Stimulated activated CD8-positive, alpha-beta memory T cell treated with anti-CD3 and anti-CD28 coated beads, Interleukin-12 subunit alpha, Interleukin-12 subunit beta, amount 100 ng/mL, for 24 hours (primary cell): ENCODE results near the gene FANCB.

ENCODE experiments used
- DNase-seq: peaks from one replicate; pipeline ENCODE4 v3.0.0-alpha.2; 2020; ENCODE audit errors: extremely low read depth

Gene FANCB

DNA sequence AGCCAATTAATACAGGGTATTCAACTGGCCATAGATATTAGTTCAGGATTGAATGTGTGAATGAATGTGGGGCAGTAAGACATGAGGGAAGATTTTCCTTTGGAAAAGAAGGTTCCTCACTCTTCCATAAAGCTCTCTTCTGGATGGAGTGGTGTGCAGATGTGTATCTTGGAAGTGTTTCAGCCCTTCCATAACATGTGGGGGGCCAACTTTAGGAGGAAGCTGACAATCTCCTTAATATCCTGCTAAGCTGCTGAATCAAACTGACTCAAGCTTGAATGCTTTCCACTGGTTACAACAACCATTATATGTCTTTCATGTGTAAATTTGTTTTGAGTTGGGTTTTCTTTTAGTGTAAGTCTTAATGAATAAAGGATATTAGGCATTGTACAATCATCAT, 40.3 kb downstream of the FANCB start:
- DNase-seq, result no peak

DNA sequence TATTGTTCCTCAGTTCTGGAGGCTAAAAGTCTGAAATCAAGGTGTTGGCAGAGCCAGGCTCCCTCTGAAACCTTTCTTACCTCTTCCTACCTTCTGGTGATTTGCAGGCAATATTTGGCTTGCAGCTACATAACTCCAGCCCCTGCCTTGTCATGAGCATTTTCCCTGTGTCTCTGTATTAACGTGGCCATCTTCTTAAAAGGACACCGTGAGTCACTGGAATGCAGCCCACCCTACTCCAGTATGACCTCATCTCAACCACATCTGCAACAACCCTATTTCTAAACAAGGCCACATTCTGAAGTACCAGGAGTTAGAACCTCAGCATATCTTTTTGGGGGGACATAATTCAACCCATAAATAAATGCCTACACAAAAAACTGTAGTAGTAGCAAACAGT, 40.7 kb downstream of the FANCB start:
- DNase-seq, result no peak

DNA sequence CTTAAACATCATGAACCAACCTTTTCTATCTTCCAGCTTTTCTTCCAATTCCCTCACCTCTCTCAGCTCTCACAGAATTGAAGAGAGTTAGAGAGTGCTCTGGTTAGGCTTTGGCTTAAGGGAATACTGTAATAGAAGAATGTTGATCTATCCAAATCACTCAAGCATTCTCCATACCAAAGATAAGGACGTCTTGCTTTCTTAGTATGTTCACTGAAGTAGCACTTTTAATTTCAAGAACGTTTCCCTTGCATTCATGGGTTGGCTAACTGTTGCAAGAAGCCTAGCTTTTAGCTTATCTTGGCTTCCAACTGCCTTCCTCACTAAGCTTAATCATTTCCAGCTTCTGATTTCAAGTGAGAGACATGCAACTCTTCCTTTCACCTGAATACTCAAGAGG, 43.2 kb downstream of the FANCB start:
- DNase-seq, result no peak

DNA sequence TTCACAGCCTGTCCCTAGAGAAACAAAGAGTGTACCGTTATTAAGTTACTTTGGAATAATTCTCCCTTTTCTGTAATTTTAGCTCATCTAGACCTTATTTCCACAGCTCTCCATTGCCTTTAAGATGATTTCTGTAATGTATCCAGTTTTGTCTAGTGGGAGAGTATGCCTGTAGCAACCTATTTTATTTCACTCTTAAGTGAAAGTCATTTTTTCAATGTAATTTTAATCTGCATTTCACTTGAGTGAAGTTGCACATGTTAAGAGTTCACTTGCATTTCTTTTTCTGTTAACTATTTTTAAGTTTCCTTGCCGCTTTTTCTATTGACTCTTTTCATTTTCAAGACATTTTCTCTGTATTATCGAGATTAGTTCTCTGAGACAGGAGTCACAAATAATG, 46.5 kb downstream of the FANCB start:
- DNase-seq, result no peak

DNA sequence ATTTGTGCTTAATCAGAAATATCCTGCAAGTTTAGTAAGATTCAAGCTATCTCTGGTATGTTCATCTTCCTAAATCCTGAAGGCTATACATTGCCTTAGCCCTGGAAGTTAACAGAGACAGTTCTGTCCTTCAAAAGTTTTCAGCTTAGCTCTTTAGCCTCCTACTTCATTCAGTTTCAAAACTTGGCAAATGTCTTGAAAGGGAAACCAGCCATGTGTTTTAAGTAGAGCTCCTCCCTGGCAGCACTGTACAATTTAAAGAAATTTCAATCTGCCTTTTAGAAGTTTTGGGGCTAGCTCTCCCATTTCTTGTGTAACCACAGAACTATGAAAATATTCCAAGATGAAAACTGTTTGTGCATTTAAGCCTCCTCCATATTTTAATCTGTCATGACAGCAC, 47.0 kb downstream of the FANCB start:
- DNase-seq, result no peak

DNA sequence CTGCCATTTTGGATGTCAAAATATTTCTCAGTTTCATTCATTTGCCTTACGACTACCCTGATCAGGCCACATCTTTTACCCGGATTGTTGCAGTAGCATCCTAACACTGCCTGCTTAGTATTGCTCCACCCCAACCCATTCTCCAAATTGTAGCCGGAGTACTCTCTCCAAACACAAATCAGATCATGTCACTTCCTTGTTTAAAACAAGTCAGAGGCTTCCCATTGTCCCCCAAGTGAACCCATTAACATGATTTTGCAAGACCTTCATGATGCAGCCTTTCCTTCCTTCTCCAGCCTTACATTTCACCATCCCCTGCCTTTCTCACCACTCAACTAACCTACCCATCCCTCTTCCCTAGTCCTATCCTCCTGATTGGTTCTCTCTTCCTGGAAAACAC, 53.1 kb downstream of the FANCB start:
- no peak for DNase-seq

DNA sequence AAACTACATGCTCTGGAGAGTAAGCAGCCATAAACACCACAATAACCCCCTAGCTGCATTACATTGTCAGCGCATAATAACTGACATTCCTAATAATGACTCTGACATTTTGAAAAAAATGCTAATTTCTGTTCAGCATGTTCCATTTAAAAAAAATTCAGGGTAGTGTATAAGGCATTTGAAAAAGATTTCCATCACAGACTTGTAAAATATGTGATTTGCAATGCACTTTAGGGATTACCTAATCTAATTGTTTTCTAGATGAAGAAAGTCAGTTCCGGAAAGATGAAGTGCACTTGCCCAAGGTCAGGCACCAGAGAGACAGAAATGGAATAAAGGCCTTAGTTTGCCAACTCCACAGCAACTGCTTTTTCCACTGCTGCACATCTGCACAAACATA, 55.3 kb downstream of the FANCB start:
- DNase-seq, result no peak

DNA sequence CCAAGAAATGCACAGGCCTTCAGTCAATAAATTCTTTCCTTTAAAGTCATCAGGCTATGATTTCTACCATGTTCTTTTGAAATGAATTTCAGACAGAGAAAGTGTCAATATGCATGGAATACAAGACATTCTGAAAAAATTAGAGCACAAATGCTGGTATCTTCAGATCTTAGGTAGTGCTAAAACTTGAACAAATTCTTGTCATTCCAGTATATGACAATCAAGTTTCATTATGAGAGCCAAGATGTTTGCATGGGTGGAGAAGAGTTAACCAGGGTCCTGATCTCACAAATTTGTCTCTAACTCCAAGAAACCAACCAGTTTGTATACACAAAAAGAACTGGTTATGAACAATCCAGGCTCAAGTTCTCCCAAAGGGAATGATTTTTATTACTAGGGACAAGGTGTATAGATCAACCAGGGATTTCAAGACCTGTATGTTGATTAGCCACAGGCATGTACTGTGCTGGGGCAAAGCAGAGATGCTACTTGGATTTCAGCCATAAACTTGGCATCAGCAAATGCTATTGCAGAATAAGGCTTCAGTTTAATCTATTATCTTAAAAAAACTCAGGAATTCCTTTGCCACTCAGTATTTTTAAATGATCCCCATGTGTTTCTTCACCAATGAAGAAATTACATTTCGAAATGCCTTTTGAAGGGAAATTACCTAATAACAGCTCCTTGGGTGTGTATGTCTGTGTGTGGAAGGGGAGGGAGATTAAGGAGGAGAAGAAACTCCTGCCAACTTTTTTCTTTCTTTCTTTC, 69.7 kb downstream of the FANCB start:
- DNase-seq, result no peak

DNA sequence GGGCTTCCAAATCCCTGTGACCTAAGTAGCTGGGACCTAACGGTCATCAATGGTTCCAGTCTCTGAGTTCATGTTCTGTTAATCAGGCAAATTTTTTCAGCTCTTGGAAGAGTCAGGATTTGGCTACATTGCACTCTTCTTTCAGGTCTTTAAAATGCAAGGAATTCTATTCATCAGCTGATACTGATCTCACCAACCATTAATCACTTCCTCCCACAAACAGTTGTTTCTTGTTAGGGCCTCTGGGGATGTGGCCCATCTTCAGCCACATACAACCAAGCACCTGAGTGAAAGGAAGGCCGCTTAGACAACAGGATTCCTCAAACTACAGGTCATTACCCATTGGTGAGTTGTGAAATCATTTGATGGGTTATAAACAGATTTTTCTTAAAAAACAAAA, 71.7 kb downstream of the FANCB start:
- DNase-seq, result no peak

DNA sequence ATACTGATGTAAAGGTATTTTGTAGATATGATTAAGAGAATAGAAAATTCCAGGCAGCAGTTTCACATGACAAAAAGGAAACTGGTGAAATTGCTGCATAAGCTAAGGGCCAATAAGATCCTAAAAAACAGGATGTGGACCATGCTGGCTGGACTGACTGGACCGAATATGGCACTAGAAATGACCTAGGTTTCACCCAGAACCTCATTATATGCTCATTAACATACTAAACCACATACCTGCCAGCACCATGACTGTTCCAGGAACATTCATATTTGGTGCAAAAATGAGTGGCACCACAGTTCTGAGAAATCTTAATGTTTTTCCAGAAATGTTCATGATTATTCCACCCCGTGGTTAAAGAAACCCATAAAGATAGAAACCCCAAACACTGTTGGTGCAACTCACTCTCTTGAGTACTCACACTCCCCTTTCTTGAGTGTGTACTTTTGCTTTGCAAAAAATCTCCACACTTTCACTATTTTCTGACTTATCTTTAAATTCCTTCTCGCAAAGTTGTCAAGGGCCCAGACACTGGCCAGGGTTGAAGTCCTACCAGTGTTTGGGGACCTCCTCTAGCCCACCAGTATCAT, 74.0 kb downstream of the FANCB start:
- DNase-seq, result no peak
